HG02610 (cell line): ENCODE results near the gene IL5.
"Not testable (repeated sequence)": the region's sequence is repeated elsewhere in the genome, so short reads cannot be mapped to it uniquely, and the experiment has no call there.

Experiments
- ATAC-seq: cut with Tn5 transposase; IDR thresholded peaks from one replicate; pipeline ENCODE4 v1.9.1; 2021; ENCODE audit warnings: mild to moderate bottlenecking, moderate library complexity; ENCODE audit not compliant: unreplicated experiment

IL5 gene

DNA sequence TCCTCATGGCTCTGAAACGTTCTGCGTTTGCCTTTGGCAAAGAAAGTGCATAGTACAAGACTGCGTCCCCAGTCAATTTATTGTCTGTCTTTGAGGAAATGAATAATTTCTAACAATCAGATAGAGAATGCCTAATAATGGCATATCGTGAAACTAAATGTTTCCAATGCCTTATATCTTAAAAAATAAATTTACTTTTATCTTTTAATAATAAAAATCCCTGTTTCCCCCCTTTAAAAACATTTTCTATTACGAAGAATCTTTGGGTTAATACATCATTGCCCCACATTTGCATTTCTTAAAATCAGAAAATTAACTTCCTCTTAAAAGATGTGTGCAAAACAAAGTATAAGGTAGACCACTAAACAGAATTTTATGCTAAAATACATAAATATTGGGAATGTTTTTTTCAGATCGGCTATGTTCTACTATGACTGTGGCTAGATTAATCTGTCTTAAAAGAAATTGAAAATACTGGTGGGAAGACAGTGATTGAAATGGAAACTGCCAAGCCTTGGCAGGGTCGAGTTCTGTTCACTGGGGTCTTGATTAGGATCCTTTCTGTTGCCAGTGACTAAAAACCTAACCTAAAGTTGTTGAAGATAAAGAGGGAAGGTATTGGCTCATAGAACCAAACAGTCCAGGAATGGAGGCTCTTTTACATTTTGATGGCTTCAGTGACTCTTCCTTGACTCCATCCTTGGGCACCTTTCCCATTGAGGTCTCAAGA lies at the start of gene IL5:
TSS of gene IL5 (minus strand) at position 51 of the 730 bp plus-strand sequence. CDS start at position 7, 44 bp downstream.
- no peak for ATAC-seq

DNA sequence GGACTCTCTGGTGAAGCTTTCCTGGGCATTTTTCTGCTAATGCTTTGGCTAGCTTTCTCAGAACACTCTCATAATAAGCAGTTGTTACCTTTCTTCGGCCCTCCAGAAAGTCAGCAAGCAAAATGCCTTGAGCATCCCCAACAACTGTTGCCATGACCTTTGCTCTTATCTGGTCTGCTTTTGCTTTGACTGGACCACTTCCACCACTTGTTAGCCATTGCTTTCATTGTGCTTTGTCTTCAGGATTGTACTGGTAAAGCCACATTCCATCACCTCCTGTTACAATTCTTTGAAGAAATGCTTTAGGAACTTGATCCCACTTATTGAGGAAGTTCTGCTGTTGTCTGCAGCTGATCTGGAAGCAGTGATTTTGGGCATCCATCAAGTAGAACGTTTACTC lies 49.2 kb upstream of the IL5 start:
- ATAC-seq, result no peak

DNA sequence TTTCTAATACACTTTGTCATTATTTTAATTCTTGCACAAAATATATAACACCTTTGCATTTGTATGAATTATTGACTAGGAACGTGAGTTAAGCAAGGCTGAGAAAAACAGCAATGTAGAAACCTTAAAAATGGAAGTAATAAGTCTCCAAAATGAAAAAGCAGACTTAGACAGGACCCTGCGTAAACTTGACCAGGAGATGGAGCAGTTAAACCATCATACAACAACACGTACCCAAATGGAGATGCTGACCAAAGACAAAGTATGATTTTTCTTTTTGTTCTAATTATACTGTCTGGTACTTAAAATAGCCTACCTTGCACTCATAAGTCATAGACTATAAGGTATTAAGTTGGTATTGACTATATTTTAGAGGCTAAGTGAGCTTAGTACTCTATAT lies 47.8 kb upstream of the IL5 start:
- no peak for ATAC-seq

DNA sequence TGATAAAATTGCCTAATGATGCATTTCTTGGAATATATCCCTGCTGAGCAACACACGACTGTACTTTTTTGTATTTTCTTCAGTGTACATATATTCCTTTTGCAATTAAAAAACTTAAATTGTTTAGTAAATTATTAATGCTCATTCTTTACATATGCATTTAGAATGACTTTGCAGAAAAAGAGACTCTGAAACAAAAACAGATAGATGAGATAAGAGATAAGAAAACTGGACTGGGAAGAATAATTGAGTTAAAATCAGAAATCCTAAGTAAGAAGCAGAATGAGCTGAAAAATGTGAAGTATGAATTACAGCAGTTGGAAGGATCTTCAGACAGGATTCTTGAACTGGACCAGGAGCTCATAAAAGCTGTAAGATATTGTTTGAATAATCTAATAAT lies 46.1 kb upstream of the IL5 start:
- no peak for ATAC-seq

DNA sequence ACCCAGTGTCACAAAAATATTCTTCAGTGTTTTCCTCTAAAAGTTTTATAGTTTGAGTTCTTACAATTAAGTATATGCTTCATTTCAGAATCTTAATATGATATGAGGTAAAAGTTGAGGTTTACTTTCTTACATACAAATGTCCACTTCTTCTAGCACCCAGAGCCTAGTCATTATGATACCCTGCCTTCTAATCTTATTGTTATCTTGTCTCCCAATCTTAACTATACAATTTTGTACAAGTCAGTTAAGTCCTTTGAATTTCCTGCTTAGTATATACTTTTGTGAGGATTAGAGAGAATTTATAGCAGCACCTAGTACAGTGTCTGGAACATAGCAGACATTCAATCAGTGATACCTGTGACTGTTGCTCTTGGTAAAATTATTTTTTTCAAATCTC lies 42.7 kb upstream of the IL5 start:
- ATAC-seq, result no peak

DNA sequence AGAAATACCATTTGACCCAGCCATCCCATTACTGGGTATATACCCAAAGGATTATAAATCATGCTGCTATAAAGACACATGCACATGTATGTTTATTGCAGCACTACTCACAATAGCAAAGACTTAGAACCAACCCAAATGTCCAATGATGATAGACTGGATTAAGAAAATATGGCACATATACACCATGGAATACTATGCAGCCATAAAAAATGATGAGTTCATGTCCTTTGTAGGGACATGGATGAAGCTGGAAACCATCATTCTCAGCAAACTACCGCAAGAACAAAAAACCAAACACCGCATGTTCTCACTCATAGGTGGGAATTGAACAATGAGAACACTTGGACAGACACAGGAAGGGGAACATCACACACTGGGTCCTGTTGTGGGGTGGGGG lies 41.2 kb upstream of the IL5 start:
- not testable (repeated sequence) for ATAC-seq

DNA sequence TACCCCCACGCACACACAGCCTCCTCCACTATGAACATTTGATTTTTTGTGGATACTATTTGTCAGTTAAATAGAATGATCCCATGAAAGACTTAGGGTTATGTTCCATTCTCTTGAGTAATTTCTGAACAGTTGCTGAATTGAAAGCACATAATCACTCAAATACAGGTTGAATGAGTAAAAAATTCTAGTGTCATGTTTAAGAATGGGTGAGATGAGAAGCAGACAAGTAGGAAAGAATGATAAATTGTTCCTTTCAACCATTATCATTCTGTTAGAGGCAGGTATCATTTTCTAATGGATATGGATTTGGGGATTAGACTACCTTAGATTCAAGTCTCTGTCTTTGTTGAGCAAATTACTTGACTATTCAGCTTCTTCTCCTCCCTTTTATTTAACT lies 32.8 kb upstream of the IL5 start:
- no peak for ATAC-seq

DNA sequence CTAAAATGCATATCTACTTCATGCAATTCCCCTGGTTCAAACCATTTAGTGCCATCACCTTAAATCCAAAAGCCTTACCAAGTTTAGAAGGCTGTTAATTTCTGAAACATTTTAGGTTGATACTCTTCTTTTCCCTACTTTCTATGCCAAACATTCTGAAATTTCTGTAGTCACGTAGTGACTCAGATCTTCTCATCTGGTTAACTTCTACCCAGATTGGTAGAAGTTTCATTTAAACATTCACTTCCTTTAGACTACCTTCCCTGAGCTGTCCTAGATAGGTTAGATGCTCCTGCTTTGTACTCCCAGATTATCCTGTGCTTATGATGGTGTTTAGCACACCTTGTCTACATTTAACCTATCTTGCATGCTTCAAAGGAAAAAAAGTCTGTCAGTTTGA lies 23.3 kb upstream of the IL5 start:
- no peak for ATAC-seq

DNA sequence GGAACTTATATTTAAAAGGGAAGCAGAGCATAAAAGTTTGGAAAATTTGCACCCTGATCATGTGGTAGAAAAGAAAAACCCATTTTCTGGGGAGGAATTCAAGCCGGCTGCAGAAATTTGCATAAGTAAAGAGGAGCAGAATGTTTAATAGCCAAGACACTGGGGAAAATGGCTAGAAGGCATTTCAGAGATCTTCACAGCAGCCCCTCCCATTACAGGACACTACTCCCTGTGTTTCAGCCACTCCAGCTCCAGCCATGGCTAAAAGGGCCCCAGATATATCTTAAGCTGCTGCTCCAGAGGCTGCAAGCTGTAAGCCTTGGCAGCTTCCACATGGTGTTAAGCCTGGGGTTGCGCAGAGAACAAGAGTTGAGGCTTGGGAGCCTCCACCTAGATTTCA lies 21.2 kb upstream of the IL5 start:
- ATAC-seq, result not testable (repeated sequence)

DNA sequence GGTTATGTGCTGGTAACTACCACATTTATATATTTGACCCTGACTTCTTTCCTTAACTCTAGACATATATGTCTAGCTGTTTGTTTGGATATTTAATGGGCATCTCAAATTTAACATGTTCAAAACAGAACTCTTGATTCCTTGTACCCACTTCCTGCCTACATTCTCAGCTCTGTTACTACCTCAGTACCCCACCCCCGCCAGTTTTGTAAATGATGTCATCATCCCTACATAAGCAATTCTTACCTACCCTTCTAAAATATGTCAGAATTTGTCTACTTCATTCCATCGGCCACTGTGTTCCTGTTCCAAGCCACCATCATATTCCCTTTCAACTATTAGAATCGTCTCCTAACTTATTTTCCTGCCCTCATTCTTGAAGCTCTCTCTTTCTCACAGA lies 18.3 kb upstream of the IL5 start:
- ATAC-seq, result no peak

DNA sequence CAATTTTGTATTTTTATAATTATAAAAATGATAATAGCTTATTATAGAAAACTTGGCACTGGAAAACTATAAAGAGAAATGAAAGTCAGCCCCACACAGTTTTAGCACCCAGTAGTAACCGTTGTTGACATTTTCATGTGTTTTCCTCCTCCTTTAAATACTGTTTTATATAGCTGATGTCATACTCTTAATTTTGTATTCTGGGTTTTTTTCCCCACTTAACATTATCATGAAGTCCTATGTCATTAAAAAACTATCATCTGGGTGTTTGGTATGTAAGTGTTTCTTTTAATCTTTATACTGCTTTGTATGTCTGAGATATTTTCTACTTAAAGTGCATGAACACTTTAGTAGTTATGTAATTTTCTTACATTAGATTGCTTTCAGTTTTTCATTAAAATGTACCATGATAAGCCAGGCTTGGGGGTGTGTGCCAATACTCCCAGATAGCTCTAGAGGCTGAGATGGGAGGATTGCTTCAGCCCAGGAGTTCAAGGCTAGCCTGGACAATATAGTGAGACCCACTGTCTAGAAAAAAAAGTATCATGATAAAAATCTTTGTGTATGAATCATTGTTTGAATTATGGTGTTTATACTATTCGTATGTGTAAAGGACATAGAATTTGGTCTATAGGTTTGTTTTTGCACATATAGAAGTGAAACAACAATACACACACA lies 16.2 kb upstream of the IL5 start:
- ATAC-seq, result no peak

DNA sequence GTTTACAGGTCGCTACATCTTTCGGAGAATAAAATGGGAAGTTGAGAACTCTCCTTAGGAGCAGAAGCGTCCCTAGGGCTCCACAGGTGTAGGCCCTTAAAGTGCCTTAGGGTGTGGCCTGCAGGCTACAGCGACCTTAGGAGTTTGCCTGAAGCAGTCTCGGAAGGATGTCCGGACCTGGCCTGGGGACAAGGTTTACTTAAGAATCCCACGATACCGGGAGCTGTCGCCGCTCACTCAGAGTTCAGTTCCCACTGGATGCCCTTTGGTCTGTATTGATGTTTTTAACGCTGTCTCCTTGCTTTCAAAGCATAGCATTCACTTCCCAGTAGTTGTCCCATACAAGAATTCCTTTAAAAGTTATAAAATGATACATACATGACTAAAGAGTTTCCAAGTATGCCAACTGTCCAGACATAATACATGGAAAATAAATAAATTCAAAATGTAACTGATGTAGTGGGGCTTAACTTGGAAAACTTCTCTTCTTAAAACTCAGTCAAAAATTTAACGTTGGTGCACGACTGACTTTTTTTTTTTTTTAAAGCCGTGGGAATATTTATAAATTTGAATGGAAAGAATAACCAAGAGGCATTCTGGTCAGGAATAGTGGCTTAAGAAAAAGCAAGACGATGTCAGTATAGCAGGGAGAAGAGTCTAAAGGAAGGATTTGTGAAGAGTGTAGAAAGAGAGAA lies 14.3 kb upstream of the IL5 start:
- ATAC-seq, result peak; percentile 38

DNA sequence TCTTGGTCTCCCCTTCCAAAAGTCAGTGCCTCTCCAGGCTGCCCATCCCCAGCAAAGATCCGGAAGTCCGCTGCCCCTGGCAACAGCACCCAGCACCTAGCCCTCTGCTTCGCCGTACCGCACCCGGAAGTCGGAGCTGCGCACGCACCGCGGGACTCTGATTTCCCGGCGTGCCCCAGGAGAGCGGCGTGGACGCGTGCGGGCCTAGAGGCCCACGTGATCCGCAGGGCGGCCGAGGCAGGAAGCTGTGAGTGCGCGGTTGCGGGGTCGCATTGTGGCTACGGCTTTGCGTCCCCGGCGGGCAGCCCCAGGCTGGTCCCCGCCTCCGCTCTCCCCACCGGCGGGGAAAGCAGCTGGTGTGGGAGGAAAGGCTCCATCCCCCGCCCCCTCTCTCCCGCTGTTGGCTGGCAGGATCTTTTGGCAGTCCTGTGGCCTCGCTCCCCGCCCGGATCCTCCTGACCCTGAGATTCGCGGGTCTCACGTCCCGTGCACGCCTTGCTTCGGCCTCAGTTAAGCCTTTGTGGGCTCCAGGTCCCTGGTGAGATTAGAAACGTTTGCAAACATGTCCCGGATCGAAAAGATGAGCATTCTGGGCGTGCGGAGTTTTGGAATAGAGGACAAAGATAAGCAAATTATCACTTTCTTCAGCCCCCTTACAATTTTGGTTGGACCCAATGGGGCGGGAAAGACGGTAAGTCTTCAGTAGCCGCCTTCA lies 13.6 kb upstream of the IL5 start, which contains the start of gene RAD50:
TSS of gene RAD50 (plus strand) at position 215 of the 715 bp plus-strand sequence. CDS start at position 563, 348 bp downstream.
- peak; percentile 97 for ATAC-seq

DNA sequence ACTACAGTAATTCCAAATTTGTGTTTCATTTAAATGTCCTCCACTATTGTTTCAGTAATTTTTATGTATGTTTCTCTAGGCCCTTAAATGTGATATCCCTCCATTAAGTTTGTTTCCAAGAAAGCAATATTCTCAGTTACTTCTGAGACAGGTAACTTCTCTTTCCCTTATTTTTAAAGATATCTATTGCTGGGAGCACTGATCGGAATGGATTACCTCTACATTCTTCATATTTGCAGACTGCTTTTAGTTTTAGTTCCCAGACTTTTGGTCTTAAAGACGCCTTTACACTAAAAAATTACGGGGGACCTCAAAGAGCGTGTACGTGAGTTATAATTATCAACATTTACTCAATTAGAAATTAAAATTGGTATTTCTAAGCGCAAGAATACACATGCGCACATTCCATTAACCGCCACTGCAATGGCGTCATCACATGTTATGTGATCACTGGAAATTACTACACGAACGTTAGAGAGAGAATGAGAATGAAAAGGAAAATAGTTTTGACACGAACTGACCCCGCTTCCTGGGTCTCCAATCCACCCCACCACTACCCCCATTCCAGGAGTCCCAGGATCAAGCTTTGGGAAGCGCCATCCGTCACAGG lies 12.9 kb upstream of the IL5 start:
- no peak for ATAC-seq

DNA sequence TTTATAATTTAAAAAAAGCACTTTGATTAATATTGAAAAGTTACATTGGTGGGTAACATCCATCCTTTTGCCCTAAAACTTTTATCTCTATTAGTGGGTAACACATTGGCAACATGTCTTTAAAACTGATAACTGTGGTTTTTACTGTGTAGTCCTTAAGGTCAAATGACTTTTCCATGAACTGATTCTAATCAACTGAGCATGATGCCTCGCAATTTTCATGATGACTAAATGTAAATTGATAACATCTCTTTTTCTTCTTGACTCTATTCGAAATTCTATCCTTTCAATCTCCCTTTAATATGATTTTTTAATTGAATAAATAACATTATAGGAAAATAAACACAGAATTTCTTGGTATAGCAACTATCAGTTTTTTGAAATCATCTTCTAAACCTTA lies 6.3 kb upstream of the IL5 start:
- no peak for ATAC-seq

DNA sequence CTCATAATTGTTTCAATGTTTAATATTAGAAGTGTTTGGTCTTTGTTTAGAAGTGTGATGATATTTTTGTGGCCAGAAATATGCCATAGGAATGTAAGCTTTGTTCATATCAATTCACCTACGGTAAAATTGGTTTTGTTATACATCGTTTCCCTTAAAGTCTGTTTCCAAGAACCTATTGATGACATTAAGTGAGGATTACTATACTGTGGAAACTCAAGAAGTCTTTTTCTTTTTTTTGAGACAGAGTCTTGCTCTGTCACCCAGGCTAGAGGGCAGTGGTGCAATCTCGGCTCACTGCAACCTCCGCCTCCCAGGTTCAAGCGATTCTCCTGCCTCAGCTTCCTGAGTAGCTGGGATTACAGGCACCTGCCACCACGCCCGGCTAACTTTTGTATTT lies 5.5 kb upstream of the IL5 start:
- not testable (repeated sequence) for ATAC-seq

DNA sequence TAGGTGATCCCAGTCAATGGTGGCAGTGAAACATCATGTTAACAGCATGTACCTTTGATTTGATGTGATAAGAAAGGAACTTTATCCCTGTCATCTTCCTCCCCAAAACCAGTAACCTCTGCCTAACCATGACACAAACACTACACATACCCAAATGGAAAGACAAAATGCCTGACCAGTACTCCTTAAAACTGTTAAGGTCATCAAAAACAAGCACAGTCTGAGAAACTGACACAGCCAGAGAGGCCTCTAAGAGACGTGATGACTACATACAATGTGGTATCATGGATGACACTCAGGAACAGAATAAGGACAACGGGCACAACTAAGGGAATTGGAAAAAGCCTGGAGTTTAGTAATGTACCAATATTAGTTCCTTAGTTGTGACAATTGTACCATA lies 3.9 kb upstream of the IL5 start:
- no peak for ATAC-seq

DNA sequence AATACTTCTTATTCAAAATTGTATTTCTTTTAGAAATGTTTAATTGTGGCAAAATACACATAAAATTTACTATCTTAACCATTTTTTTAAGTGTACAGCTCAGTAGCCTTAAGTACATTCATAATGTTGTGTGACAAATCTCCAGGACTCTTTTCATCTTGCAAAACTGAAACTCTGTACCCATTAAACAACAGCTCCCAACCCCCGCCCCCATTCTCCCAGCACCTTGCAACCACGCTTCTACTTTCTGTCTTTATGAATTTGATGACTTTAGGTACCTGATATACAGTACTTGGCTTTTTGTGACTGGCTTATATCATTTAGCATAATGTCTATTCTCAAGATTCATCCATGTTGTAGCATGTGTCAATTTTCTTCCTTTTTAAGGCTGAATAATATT lies 2.8 kb upstream of the IL5 start:
- no peak for ATAC-seq

DNA sequence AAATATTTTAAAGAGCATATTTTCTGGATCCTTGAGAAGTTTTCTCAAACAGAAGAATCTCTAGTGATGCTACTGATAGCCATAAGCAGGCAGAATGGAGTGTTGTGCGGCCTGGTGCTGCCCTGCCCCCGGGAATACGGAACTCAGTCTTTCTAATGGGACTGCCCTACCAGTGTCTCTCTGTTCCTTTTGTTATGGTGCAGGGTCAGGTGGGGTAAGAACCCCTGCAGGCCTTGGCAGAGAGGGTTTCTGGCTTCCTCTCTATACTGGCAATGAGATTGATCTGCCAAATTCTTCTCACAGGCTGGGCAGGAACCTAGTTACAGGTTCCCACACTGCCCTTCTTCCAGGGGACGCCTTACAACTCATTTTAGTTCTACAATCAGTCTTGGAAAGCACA lies 2.6 kb downstream of the IL5 start:
- ATAC-seq, result no peak

DNA sequence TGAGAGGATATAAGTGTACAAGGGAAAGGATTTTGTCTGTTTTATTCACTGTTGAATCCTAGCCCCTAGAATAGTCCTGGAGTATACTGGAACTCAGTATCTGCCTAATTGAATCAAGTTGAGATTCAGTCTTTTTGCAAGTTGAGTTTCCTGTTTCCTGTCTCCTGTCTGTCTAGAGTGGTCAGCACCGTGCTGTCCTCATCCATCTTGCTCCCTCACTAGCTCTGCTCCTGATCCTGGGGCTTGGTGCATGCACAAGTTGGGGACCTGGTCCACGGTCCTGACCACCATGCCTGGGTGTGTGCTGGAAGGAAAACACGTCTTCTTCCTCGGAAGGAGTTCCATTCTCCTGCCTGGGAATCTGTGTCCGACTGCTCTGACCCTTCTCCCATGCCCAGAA lies 3.2 kb downstream of the IL5 start:
- ATAC-seq, result no peak

DNA sequence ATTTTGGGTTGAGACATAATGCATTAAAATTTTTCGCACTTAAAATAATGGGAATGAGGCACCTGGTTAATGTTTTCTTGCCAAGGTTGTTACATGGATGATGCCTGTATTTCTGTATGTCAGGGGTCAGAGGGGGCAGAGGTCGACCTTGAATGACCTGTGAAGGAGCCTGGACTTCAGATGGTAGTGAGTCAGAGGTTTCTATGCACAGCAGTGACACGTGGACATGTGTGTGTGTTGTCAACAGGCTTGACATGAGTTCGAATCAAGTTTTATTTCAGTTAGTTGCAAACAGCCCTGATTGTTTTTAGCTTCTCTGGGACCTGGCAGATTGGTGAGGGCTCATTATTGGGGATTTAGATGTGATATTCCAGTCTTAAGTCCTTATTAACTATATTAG lies 3.6 kb downstream of the IL5 start:
- ATAC-seq, result no peak
